Liver (tissue), 9 donors: Measurements from ENCODE around the gene LIMCH1. TPM values are rescaled to one million over a fixed set of nuclear protein-coding genes. Genes with fewer than 3 reads are reported as not detected.
A peak's percentile ranks its signal among the peaks of the same experiment; 100 is the strongest.

Experiments
- DNase-seq: peaks from one replicate; pipeline ENCODE4 v3.0.0-alpha.2; 2017; ENCODE audit warnings: low spot score
- H3K27ac ChIP-seq, 2 donors: one replicate each; pipeline ENCODE4 v1.7.0; 2013; ENCODE audit warnings: inconsistent platforms in 2 of 2, low read length in 2 of 2, control low read depth in 1 of 2, low read depth in 1 of 2, mild to moderate bottlenecking in 1 of 2
- H3K27me3 ChIP-seq, 4 donors: one replicate each; pipeline versions ENCODE4 v1.6.1 to v1.7.0; 2013; ENCODE audit warnings: low read length in 3 of 4, inconsistent platforms in 1 of 4, mild to moderate bottlenecking in 1 of 4, moderate library complexity in 1 of 4; ENCODE audit not compliant: control insufficient read depth in 4 of 4, insufficient read depth in 4 of 4
- H3K36me3 ChIP-seq, 4 donors: one replicate each; pipeline versions ENCODE4 v1.6.1 to v1.7.0; 2013; ENCODE audit warnings: low read length in 3 of 4, mild to moderate bottlenecking in 3 of 4, low read depth in 1 of 4, moderate library complexity in 1 of 4; ENCODE audit not compliant: control insufficient read depth in 4 of 4, insufficient read depth in 3 of 4
- H3K4me1 ChIP-seq, 4 donors: one replicate each; pipeline versions ENCODE4 v1.6.1 to v1.7.0; 2013; ENCODE audit warnings: low read length in 3 of 4, mild to moderate bottlenecking in 3 of 4, moderate library complexity in 1 of 4; ENCODE audit not compliant: control insufficient read depth in 4 of 4, insufficient read depth in 4 of 4
- H3K4me3 ChIP-seq, 3 donors: one replicate each; pipeline versions ENCODE4 v1.6.1 to v1.7.0; 2013; ENCODE audit warnings: low read length in 3 of 3, control low read depth in 1 of 3, low read depth in 1 of 3, mild to moderate bottlenecking in 1 of 3
- H3K9ac ChIP-seq, 2 donors: one replicate each; pipeline ENCODE4 v1.7.0; 2013; ENCODE audit warnings: low read length in 2 of 2, mild to moderate bottlenecking in 2 of 2, moderate library complexity in 2 of 2, control low read depth in 1 of 2, low read depth in 1 of 2
- H3K9me3 ChIP-seq, 4 donors: one replicate each; pipeline versions ENCODE4 v1.6.1 to v1.7.0; 2013; ENCODE audit warnings: low read length in 3 of 4; ENCODE audit not compliant: control insufficient read depth in 4 of 4
- EGR1 ChIP-seq, 2 donors: IDR thresholded peaks; 2 replicates each; pipeline ENCODE4 v1.6.1; 2016 to 2018; ENCODE audit warnings: antibody characterized with exemption in 2 of 2, low read depth in 2 of 2
- FOXA2 ChIP-seq: IDR thresholded peaks from 2 replicates; pipeline ENCODE4 v1.6.1; 2016; ENCODE audit warnings: antibody characterized with exemption
- GABPA ChIP-seq, 2 donors: IDR thresholded peaks in 1 of 2; conservative IDR thresholded peaks in 1 of 2; 2 replicates each; pipeline ENCODE4 v1.6.1; 2016; ENCODE audit warnings: antibody characterized with exemption in 2 of 2, mild to moderate bottlenecking in 1 of 2, moderate library complexity in 1 of 2
- HNF4A ChIP-seq, 2 donors: conservative IDR thresholded peaks; 2 replicates each; pipeline ENCODE4 v1.6.1; 2016; ENCODE audit warnings: antibody characterized with exemption in 2 of 2, mild to moderate bottlenecking in 2 of 2
- HNF4G ChIP-seq: IDR thresholded peaks from 2 replicates; pipeline ENCODE4 v1.6.1; 2016; ENCODE audit warnings: antibody characterized with exemption
- JUND ChIP-seq, 2 donors: IDR thresholded peaks; 2 replicates each; pipeline ENCODE4 v1.6.1; 2016; ENCODE audit warnings: antibody characterized with exemption in 2 of 2
- RAD21 ChIP-seq, 2 donors: IDR thresholded peaks; 2 replicates each; pipeline ENCODE4 v1.6.1; 2016; ENCODE audit warnings: antibody characterized with exemption in 2 of 2, mild to moderate bottlenecking in 2 of 2
- TAF1 ChIP-seq: conservative IDR thresholded peaks from 2 replicates; pipeline ENCODE4 v1.6.1; 2016; ENCODE audit warnings: antibody characterized with exemption, mild to moderate bottlenecking
- YY1 ChIP-seq: IDR thresholded peaks from 2 replicates; pipeline ENCODE4 v1.6.1; 2016; ENCODE audit warnings: antibody characterized with exemption, mild to moderate bottlenecking
- WGBS: extraction: QIAGEN DNeasy Blood & Tissue Kit; methylation state at CpG from one replicate; pipeline ENCODE4 v1.1.7; 2013; 5-methylcytosine and 5-hydroxymethylcytosine counted together
- polyA plus RNA-seq, 2 donors: library from polyadenylated mRNA; stranded (reverse) in 1 of 2; unstranded in 1 of 2; fragments of 200-250 nt in 1 of 2; fragments of >200 nt in 1 of 2; fragmentation: Nextera tagmentation in 1 of 2; extraction: Ambion mirVana in 1 of 2; gene quantifications; one replicate each; pipeline versions ENCODE4 v1.2.1 to v1.2.3, GENCODE V29; 2013 to 2015
- total RNA-seq, 2 donors: library from RNA; depleted of rRNA; stranded (reverse); fragments of >200 nt; gene quantifications; one replicate each; pipeline ENCODE4 v1.2.3, GENCODE V29; 2014
- TF ChIP-seq, protein P1 (sequence below): fragments of 150-350 bp; IDR thresholded peaks from 2 replicates; pipeline ENCODE4 v1.5.1; 2017; ENCODE audit warnings: improper control_type of control experiment, low read depth, low read length; ENCODE audit not compliant: missing input control
- TF ChIP-seq, protein P2 (sequence below): IDR thresholded peaks from 2 replicates; pipeline ENCODE4 v1.6.1; 2016; ENCODE audit warnings: antibody characterized with exemption
- TF ChIP-seq, protein P3 (sequence below): IDR thresholded peaks from 2 replicates; pipeline ENCODE4 v1.6.1; 2016; ENCODE audit warnings: antibody characterized with exemption, mild to moderate bottlenecking
- donor health status: healthy.
- donor health status: healthy.
- donor health status: healthy.
- donor health status: healthy.
- donor health status: healthy.

LIMCH1 gene
- total and polyA plus RNA-seq, 4 donors = 2.0 to 30.6 (median 8.1) TPM

DNA sequence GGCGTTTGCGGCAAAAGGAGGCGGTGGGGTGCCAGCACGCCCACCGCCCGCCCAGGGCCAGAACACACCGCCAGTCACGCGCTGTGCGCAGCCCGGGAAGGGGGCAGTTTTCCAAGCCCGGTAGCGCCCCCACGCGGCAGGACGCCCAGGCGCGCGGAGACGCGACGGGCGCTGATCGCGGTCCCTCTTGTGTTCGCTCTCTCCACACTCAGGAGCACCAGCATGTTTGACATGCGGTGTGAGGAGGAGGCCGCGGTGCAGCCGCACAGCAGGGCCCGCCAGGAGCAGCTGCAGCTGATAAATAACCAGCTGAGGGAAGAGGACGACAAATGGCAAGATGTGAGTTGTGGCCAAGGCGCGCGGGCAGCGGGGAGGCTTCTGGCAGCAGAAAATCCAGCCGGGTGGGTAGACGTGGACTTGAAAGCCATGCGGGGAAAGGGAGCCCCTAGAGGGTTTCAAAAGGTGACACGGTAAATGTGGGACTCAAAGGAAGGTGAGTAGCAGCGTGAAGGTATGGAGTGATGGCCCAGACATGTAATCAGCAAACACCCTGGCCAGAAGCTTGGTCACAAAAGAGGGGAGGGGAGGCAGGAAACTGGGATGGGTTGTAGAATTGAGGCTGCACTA is 106.4 kb downstream of the LIMCH1 start:
- Histone ChIP-seq H3K4me3 (peak overlapping the region in 1 of 3 donors; percentile 31), H3K9me3 (no peaks in the 10 kb centered on the region), H3K9ac (no peak overlapping the region), H3K27ac (no peak overlapping the region), H3K36me3 (peaks cover 0 to 4% (median 2%) of the 10 kb centered on the region in 4 donors), H3K4me1 (peaks cover 0 to 10% (median 4%) of the 10 kb centered on the region in 4 donors), H3K27me3 (no peaks in the 10 kb centered on the region)
- TF ChIP-seq GABPA (IDR thresholded peaks at IDR 0.05 in 1 of 2, conservative IDR thresholded peaks at IDR 0.05 in 1 of 2) (no peak), RAD21 (IDR thresholded peaks at IDR 0.05) (peak; percentile 85 to 87), YY1 (no peak)
- TF ChIP-seq, protein P1, sequence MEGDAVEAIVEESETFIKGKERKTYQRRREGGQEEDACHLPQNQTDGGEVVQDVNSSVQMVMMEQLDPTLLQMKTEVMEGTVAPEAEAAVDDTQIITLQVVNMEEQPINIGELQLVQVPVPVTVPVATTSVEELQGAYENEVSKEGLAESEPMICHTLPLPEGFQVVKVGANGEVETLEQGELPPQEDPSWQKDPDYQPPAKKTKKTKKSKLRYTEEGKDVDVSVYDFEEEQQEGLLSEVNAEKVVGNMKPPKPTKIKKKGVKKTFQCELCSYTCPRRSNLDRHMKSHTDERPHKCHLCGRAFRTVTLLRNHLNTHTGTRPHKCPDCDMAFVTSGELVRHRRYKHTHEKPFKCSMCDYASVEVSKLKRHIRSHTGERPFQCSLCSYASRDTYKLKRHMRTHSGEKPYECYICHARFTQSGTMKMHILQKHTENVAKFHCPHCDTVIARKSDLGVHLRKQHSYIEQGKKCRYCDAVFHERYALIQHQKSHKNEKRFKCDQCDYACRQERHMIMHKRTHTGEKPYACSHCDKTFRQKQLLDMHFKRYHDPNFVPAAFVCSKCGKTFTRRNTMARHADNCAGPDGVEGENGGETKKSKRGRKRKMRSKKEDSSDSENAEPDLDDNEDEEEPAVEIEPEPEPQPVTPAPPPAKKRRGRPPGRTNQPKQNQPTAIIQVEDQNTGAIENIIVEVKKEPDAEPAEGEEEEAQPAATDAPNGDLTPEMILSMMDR = peak; percentile 67
- WGBS = 12% methylated on average over 41 of the region's 41 CpGs
- DNase-seq = peak; percentile 74

DNA sequence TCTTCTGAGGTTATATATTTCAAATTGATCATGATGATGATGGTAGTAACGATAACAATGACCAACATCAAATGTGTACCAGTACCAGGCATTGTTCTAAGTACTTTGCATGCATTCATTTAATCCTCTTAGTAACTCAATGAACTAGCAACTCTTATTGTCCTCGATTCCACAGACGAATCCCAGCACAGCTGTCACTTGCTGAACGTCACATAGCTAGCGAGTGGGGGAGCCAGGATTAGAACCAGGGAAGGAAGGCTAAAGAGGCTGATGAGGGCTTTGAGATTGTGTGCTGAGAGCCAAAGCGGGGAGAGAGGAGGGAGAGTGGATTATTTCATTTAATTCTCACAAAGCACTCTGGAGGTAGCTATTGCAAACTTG is 106.9 kb downstream of the LIMCH1 start:
- no peak for TF ChIP-seq FOXA2
- TF ChIP-seq, protein P1 = no peak
- TF ChIP-seq TAF1 = no peak
- no peak for TF ChIP-seq EGR1 (IDR thresholded peaks at IDR 0.05; ENCODE audit: low read depth in 2 of 2)
- TF ChIP-seq, protein P2, sequence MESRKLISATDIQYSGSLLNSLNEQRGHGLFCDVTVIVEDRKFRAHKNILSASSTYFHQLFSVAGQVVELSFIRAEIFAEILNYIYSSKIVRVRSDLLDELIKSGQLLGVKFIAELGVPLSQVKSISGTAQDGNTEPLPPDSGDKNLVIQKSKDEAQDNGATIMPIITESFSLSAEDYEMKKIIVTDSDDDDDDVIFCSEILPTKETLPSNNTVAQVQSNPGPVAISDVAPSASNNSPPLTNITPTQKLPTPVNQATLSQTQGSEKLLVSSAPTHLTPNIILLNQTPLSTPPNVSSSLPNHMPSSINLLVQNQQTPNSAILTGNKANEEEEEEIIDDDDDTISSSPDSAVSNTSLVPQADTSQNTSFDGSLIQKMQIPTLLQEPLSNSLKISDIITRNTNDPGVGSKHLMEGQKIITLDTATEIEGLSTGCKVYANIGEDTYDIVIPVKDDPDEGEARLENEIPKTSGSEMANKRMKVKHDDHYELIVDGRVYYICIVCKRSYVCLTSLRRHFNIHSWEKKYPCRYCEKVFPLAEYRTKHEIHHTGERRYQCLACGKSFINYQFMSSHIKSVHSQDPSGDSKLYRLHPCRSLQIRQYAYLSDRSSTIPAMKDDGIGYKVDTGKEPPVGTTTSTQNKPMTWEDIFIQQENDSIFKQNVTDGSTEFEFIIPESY = no peak
- TF ChIP-seq, protein P3, sequence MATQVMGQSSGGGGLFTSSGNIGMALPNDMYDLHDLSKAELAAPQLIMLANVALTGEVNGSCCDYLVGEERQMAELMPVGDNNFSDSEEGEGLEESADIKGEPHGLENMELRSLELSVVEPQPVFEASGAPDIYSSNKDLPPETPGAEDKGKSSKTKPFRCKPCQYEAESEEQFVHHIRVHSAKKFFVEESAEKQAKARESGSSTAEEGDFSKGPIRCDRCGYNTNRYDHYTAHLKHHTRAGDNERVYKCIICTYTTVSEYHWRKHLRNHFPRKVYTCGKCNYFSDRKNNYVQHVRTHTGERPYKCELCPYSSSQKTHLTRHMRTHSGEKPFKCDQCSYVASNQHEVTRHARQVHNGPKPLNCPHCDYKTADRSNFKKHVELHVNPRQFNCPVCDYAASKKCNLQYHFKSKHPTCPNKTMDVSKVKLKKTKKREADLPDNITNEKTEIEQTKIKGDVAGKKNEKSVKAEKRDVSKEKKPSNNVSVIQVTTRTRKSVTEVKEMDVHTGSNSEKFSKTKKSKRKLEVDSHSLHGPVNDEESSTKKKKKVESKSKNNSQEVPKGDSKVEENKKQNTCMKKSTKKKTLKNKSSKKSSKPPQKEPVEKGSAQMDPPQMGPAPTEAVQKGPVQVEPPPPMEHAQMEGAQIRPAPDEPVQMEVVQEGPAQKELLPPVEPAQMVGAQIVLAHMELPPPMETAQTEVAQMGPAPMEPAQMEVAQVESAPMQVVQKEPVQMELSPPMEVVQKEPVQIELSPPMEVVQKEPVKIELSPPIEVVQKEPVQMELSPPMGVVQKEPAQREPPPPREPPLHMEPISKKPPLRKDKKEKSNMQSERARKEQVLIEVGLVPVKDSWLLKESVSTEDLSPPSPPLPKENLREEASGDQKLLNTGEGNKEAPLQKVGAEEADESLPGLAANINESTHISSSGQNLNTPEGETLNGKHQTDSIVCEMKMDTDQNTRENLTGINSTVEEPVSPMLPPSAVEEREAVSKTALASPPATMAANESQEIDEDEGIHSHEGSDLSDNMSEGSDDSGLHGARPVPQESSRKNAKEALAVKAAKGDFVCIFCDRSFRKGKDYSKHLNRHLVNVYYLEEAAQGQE = no peak
- no peak for TF ChIP-seq HNF4G
- no peak for TF ChIP-seq HNF4A (conservative IDR thresholded peaks at IDR 0.05)
- no peak for TF ChIP-seq JUND (IDR thresholded peaks at IDR 0.05)
- TF ChIP-seq RAD21 (IDR thresholded peaks at IDR 0.05) = no peak
- H3K27ac ChIP-seq = no peak overlapping the region
- H3K27me3 ChIP-seq = no peaks in the 10 kb centered on the region
- WGBS = 92% methylated on average over 6 of the region's 6 CpGs
- peaks cover 0 to 10% (median 4%) of the 10 kb centered on the region in 4 donors for H3K4me1 ChIP-seq
- H3K9ac ChIP-seq = no peak overlapping the region
- H3K36me3 ChIP-seq = peaks cover 0 to 4% (median 2%) of the 10 kb centered on the region in 4 donors
- no peak for DNase-seq
- H3K9me3 ChIP-seq = no peaks in the 10 kb centered on the region
- H3K4me3 ChIP-seq = no peak overlapping the region
